ENCODE measurements around the gene STX16. TPM values are rescaled to one million over a fixed set of nuclear protein-coding genes. Genes with fewer than 3 reads are reported as not detected.

Gene STX16
- total and polyA plus RNA-seq, 2 experiments from 2014 or later, result 23.2 to 41.8 TPM

GRCh38 chr20:58700121-58700821, 49.2 kb downstream of the STX16 start:
- WGBS (ENCODE audit: low lambda C conversion rate, missing lambda C conversion rate), result 86% methylated on average over 11 of the region's 11 CpGs
- H3K27ac ChIP-seq, result peak overlapping the region; percentile 72
- no peaks in the 10 kb centered on the region for H3K9me3 ChIP-seq (ENCODE audit: low read depth)
- no peak for TF ChIP-seq EZH2 (IDR thresholded peaks at IDR 0.05; ENCODE audit: borderline replicate concordance)
- TF ChIP-seq EZH2phosphoT487 (IDR thresholded peaks at IDR 0.05; ENCODE audit: low read depth, severe bottlenecking, unreplicated experiment), result no peak
- TF ChIP-seq CTCF (IDR thresholded peaks at IDR 0.05; ENCODE audit: poor library complexity), result no peak
- no peaks in the 10 kb centered on the region for H3K4me1 ChIP-seq (ENCODE audit: insufficient read depth)
- no peak overlapping the region for H3K4me2 ChIP-seq
- no peaks in the 10 kb centered on the region for H3K27me3 ChIP-seq
- H3K79me2 ChIP-seq, result no peaks in the 10 kb centered on the region
- no peak overlapping the region for H2AFZ ChIP-seq
- DNase-seq (ENCODE audit: low spot score), result peak; percentile 33
- H3K4me3 ChIP-seq, result no peak overlapping the region
- no peaks in the 10 kb centered on the region for H4K20me1 ChIP-seq (ENCODE audit: insufficient read depth, poor library complexity, severe bottlenecking)
- H3K36me3 ChIP-seq (replicated peaks; ENCODE audit: insufficient read depth, low read depth), result no peaks in the 10 kb centered on the region
- no peaks in the 10 kb centered on the region for H3K9me2 ChIP-seq (replicated peaks; ENCODE audit: insufficient read depth)

GRCh38 chr20:58700823-58701222, 49.7 kb downstream of the STX16 start:
- 94% methylated on average over 11 of the region's 11 CpGs for WGBS (ENCODE audit: low lambda C conversion rate, missing lambda C conversion rate)
- no peaks in the 10 kb centered on the region for H3K36me3 ChIP-seq (replicated peaks; ENCODE audit: insufficient read depth, low read depth)
- no peak for TF ChIP-seq CTCF (IDR thresholded peaks at IDR 0.05; ENCODE audit: poor library complexity)
- no peak for TF ChIP-seq EZH2 (IDR thresholded peaks at IDR 0.05; ENCODE audit: borderline replicate concordance)
- TF ChIP-seq EZH2phosphoT487 (IDR thresholded peaks at IDR 0.05; ENCODE audit: low read depth, severe bottlenecking, unreplicated experiment), result no peak

GRCh38 chr20:58701431-58702160, 50.5 kb downstream of the STX16 start:
- H2AFZ ChIP-seq, result no peak overlapping the region
- no peak overlapping the region for H3K4me3 ChIP-seq
- no peaks in the 10 kb centered on the region for H3K4me1 ChIP-seq (ENCODE audit: insufficient read depth)
- no peak for DNase-seq (ENCODE audit: low spot score)
- TF ChIP-seq EZH2 (IDR thresholded peaks at IDR 0.05; ENCODE audit: borderline replicate concordance) (no peak), EZH2phosphoT487 (IDR thresholded peaks at IDR 0.05; ENCODE audit: low read depth, severe bottlenecking, unreplicated experiment) (no peak), CTCF (IDR thresholded peaks at IDR 0.05; ENCODE audit: poor library complexity) (no peak)
- H3K9me2 ChIP-seq (replicated peaks; ENCODE audit: insufficient read depth), result no peaks in the 10 kb centered on the region
- 92% methylated on average over 20 of the region's 29 CpGs for WGBS (ENCODE audit: low lambda C conversion rate, missing lambda C conversion rate)
- no peaks in the 10 kb centered on the region for H3K79me2 ChIP-seq
- H3K36me3 ChIP-seq (replicated peaks; ENCODE audit: insufficient read depth, low read depth), result no peaks in the 10 kb centered on the region
- no peaks in the 10 kb centered on the region for H4K20me1 ChIP-seq (ENCODE audit: insufficient read depth, poor library complexity, severe bottlenecking)
- no peaks in the 10 kb centered on the region for H3K9me3 ChIP-seq (ENCODE audit: low read depth)
- no peak overlapping the region for H3K4me2 ChIP-seq
- H3K27me3 ChIP-seq, result no peaks in the 10 kb centered on the region
- no peak overlapping the region for H3K27ac ChIP-seq

More at GRCh38 chr20:58700823-58701222, 49.7 kb downstream of the STX16 start:
- no peak for DNase-seq (ENCODE audit: low spot score)
- no peaks in the 10 kb centered on the region for H4K20me1 ChIP-seq (ENCODE audit: insufficient read depth, poor library complexity, severe bottlenecking)
- no peaks in the 10 kb centered on the region for H3K27me3 ChIP-seq
- peak overlapping the region; percentile 27 for H3K27ac ChIP-seq
- H3K9me3 ChIP-seq (ENCODE audit: low read depth), result no peaks in the 10 kb centered on the region
- no peaks in the 10 kb centered on the region for H3K79me2 ChIP-seq
- H2AFZ ChIP-seq, result no peak overlapping the region
- no peak overlapping the region for H3K4me2 ChIP-seq
- no peak overlapping the region for H3K4me3 ChIP-seq
- H3K9me2 ChIP-seq (replicated peaks; ENCODE audit: insufficient read depth), result no peaks in the 10 kb centered on the region
- H3K4me1 ChIP-seq (ENCODE audit: insufficient read depth), result no peaks in the 10 kb centered on the region

All from hepatocyte (in vitro differentiated cells).